ENCODE results near the gene GRM1. TPM values are rescaled to one million over a fixed set of nuclear protein-coding genes. Genes with fewer than 3 reads are reported as not detected.

GRM1 gene
- polyA plus RNA-seq, 1 experiment, result 0.02 TPM

GRCh38 chr6:146282837-146283236, 254.0 kb downstream of the GRM1 start:
- no peaks in the 10 kb centered on the region for H3K27me3 ChIP-seq (ENCODE audit: control insufficient read depth, insufficient read depth, low read length)
- no peaks in the 10 kb centered on the region for H3K36me3 ChIP-seq (ENCODE audit: control insufficient read depth, insufficient read depth, low read length)
- POLR2A ChIA-PET, result no interaction called here
- DNase-seq (ENCODE audit: low read depth), result no peak
- CTCF ChIA-PET, result no interaction called here
- H3K4me3 ChIP-seq (ENCODE audit: low read depth, low read length), result no peak overlapping the region
- no peak for TF ChIP-seq CTCF (IDR thresholded peaks at IDR 0.05; ENCODE audit: insufficient read depth, low read depth, low read length)

- Histone ChIP-seq H3K36me3 (ENCODE audit: control insufficient read depth, insufficient read depth, low read length) (no peaks in the 10 kb centered on the region), H3K27me3 (ENCODE audit: control insufficient read depth, insufficient read depth, low read length) (no peaks in the 10 kb centered on the region), H3K4me3 (ENCODE audit: low read depth, low read length) (no peak overlapping the region)
- no peak for TF ChIP-seq CTCF (IDR thresholded peaks at IDR 0.05; ENCODE audit: insufficient read depth, low read depth, low read length)
- DNase-seq (ENCODE audit: low read depth), result no peak
- ChIA-PET POLR2A (no interaction called here), CTCF (no interaction called here)
Observed at GRCh38 chr6:146284311-146284710, 255.4 kb downstream of the GRM1 start.

- H3K36me3 ChIP-seq (ENCODE audit: control insufficient read depth, insufficient read depth, low read length), result no peaks in the 10 kb centered on the region
- no peaks in the 10 kb centered on the region for H3K27me3 ChIP-seq (ENCODE audit: control insufficient read depth, insufficient read depth, low read length)
- POLR2A ChIA-PET, result no interaction called here
- no peak for DNase-seq (ENCODE audit: low read depth)
- TF ChIP-seq CTCF (IDR thresholded peaks at IDR 0.05; ENCODE audit: insufficient read depth, low read depth, low read length), result no peak
- H3K4me3 ChIP-seq (ENCODE audit: low read depth, low read length), result no peak overlapping the region
- CTCF ChIA-PET, result no interaction called here
Observed at GRCh38 chr6:146286961-146287360, 258.1 kb downstream of the GRM1 start.

GRCh38 chr6:146287691-146288369, 259.0 kb downstream of the GRM1 start:
- Histone ChIP-seq H3K36me3 (ENCODE audit: control insufficient read depth, insufficient read depth, low read length) (no peaks in the 10 kb centered on the region), H3K4me3 (ENCODE audit: low read depth, low read length) (no peak overlapping the region), H3K27me3 (ENCODE audit: control insufficient read depth, insufficient read depth, low read length) (no peaks in the 10 kb centered on the region)
- ChIA-PET POLR2A (no interaction called here), CTCF (no interaction called here)
- TF ChIP-seq CTCF (IDR thresholded peaks at IDR 0.05; ENCODE audit: insufficient read depth, low read depth, low read length), result no peak
- peak; percentile 50 for DNase-seq (ENCODE audit: low read depth)

GRCh38 chr6:146289816-146290588, 261.1 kb downstream of the GRM1 start:
- peak; percentile 60 for DNase-seq (ENCODE audit: low read depth)
- no peaks in the 10 kb centered on the region for H3K27me3 ChIP-seq (ENCODE audit: control insufficient read depth, insufficient read depth, low read length)
- ChIA-PET CTCF (interaction anchor here (1.6 kb wide), 1 partner anchor 9 kb away, joined by 3 read pairs; no protein-coding TSS in a partner anchor), POLR2A (no interaction called here)
- H3K4me3 ChIP-seq (ENCODE audit: low read depth, low read length), result no peak overlapping the region
- no peak for TF ChIP-seq CTCF (IDR thresholded peaks at IDR 0.05; ENCODE audit: insufficient read depth, low read depth, low read length)
- H3K36me3 ChIP-seq (ENCODE audit: control insufficient read depth, insufficient read depth, low read length), result no peaks in the 10 kb centered on the region

All from BJ (cell line).